Chondrocyte (in vitro differentiated cells): Measurements from ENCODE around the gene KRTAP20-3. TPM values are rescaled to one million over a fixed set of nuclear protein-coding genes. Genes with fewer than 3 reads are reported as not detected.

Experiments
- DNase-seq: peaks from one replicate; pipeline ENCODE4 v3.0.0; 2021; ENCODE audit warnings: mixed read lengths, low spot score
- H3K27ac Mint-ChIP-seq: one replicate; pipeline ENCODE4 v1.8.0; 2021; ENCODE audit warnings: mild to moderate bottlenecking, moderate library complexity, mixed read lengths; ENCODE audit not compliant: unreplicated experiment
- H3K27me3 Mint-ChIP-seq: 2 replicates; pipeline ENCODE4 v1.8.0; 2021; ENCODE audit warnings: low read depth, mixed read lengths
- H3K36me3 Mint-ChIP-seq: 2 replicates; pipeline ENCODE4 v1.8.0; 2021; ENCODE audit warnings: low read depth, mixed read lengths
- H3K4me1 Mint-ChIP-seq: 2 replicates; pipeline ENCODE4 v1.8.0; 2021; ENCODE audit warnings: low read depth, mild to moderate bottlenecking, mixed read lengths
- H3K4me3 Mint-ChIP-seq: one replicate; pipeline ENCODE4 v1.8.0; 2021; ENCODE audit warnings: mild to moderate bottlenecking, moderate library complexity, mixed read lengths; ENCODE audit not compliant: unreplicated experiment
- H3K9me3 Mint-ChIP-seq: 2 replicates; pipeline ENCODE4 v1.8.0; 2021; ENCODE audit warnings: low read depth, mixed read lengths
- total RNA-seq: library from RNA; stranded (reverse); gene quantifications from 3 replicates; pipeline ENCODE4 v1.2.1, GENCODE V29; 2021
- TF ChIP-seq, protein P1 (sequence below): fragments of 200-600 bp; sonication (generic); IDR thresholded peaks from 2 replicates; pipeline ENCODE4 v1.5.0; 2021; ENCODE audit warnings: antibody characterized with exemption, mild to moderate bottlenecking, moderate library complexity

KRTAP20-3 gene
- total RNA-seq, 1 donor from 2014 or later = not detected

DNA sequence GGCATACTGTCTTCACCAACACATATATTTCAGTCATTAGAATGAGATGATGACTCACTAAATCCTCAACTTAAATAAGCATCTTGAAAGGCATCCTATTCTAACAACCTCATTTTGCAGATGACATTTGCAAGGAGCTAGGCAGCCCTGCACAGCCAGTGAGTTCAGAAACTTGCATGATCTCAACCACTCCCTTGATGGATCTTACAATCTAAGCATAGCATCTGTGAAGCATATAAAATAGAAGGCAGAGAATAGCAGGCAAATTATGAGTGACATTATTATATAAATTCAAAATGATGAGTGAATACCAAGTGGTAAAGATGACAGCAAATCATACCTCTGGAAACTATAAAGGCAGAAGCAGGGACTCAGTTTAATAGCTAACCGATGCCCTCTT is 31.6 kb downstream of the KRTAP20-3 start:
- TF ChIP-seq, protein P1, sequence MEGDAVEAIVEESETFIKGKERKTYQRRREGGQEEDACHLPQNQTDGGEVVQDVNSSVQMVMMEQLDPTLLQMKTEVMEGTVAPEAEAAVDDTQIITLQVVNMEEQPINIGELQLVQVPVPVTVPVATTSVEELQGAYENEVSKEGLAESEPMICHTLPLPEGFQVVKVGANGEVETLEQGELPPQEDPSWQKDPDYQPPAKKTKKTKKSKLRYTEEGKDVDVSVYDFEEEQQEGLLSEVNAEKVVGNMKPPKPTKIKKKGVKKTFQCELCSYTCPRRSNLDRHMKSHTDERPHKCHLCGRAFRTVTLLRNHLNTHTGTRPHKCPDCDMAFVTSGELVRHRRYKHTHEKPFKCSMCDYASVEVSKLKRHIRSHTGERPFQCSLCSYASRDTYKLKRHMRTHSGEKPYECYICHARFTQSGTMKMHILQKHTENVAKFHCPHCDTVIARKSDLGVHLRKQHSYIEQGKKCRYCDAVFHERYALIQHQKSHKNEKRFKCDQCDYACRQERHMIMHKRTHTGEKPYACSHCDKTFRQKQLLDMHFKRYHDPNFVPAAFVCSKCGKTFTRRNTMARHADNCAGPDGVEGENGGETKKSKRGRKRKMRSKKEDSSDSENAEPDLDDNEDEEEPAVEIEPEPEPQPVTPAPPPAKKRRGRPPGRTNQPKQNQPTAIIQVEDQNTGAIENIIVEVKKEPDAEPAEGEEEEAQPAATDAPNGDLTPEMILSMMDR = no peak
- Mint-ChIP-seq H3K4me3 (no peak overlapping the region), H3K4me1 (no peaks in the 10 kb centered on the region), H3K27me3 (no peaks in the 10 kb centered on the region), H3K27ac (no peak overlapping the region), H3K9me3 (peaks cover 51% of the 10 kb centered on the region), H3K36me3 (no peaks in the 10 kb centered on the region)
- no peak for DNase-seq

DNA sequence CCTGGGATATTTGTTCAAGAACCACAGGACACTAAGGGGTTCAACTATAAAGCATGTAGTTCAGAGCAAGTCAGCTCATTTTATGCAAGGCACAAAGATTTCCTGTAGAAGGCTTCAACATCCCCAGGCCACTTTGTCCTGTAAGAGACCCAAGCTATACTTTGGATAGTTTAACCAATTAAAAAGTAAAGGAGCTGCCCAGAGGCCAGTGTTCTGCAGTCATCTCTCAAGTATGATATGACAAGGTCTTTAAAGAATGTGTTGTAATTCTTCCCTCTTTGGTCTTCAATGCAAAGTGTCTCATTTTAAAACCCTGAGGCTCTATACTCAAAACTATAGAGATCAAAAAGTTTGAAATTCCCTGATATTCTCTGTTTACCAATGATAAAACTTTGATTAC is 34.1 kb downstream of the KRTAP20-3 start:
- H3K36me3 Mint-ChIP-seq = no peaks in the 10 kb centered on the region
- no peak overlapping the region for H3K4me3 Mint-ChIP-seq
- no peak for DNase-seq
- TF ChIP-seq, protein P1 = no peak
- no peak overlapping the region for H3K27ac Mint-ChIP-seq
- H3K4me1 Mint-ChIP-seq = no peaks in the 10 kb centered on the region
- peaks cover 34% of the 10 kb centered on the region for H3K9me3 Mint-ChIP-seq
- no peaks in the 10 kb centered on the region for H3K27me3 Mint-ChIP-seq

DNA sequence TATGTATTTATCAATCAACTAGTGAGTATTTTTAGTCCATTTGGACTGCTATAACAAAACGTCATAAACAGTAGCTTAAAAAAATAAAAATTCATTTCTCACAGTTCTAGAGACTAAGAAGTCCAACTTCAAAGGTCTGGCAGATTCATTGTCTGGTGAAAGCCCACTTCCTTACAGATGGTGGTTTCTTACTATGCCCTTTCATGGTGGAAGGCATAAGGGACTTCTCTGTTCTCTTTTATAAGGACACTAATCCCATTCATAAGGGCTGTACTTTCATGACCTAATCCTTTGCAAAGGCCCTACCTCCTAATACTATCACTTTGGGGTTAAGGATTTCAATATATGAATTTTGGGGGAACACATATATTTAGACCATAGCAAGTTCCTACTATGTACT is 37.9 kb downstream of the KRTAP20-3 start:
- Mint-ChIP-seq H3K9me3 (peaks cover 33% of the 10 kb centered on the region), H3K36me3 (no peaks in the 10 kb centered on the region), H3K4me3 (no peak overlapping the region), H3K27ac (no peak overlapping the region), H3K4me1 (no peaks in the 10 kb centered on the region), H3K27me3 (no peaks in the 10 kb centered on the region)
- TF ChIP-seq, protein P1 = no peak
- no peak for DNase-seq

DNA sequence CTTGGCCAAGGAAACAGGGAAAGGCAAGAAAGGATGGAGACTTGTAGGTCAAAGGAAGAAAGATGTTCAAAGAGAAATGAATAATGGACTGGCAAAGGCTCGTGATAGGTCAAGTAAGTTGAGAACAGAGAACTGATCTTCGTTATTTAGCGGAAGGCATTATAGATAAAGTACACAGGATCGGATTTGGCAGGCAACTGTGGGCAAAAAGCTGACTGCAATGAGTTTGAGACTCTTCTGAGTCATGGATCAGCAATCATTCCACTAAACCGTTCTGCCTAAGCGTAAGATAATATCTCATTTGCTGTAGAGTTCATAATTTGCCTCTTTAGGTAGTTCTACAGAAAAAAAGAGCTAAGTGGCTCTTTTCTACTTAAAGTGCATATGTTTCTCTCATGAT is 41.8 kb downstream of the KRTAP20-3 start:
- H3K27ac Mint-ChIP-seq = no peak overlapping the region
- H3K27me3 Mint-ChIP-seq = no peaks in the 10 kb centered on the region
- H3K9me3 Mint-ChIP-seq = peaks cover 17% of the 10 kb centered on the region
- TF ChIP-seq, protein P1 = no peak
- no peak for DNase-seq
- no peaks in the 10 kb centered on the region for H3K36me3 Mint-ChIP-seq
- no peak overlapping the region for H3K4me3 Mint-ChIP-seq
- H3K4me1 Mint-ChIP-seq = no peaks in the 10 kb centered on the region

DNA sequence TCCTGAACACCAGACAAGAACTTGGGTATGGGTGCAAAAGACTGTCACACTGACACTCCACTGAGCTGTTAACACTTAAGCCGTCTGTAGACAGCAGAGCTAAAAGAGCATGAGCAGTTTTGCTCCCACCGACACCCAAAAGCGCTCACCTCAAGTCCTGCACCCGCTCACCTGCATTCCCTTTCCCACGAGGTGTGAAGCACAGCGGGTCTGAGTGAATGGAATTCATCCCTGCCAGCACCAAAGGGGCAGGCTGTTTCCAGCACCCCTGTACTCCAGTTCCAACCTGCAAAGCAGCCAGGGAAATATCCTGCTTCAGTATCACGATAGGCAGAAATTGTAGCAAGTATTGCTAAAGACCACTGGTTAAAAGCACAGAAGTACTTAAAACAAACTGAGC is 47.2 kb downstream of the KRTAP20-3 start:
- H3K27me3 Mint-ChIP-seq = no peaks in the 10 kb centered on the region
- no peaks in the 10 kb centered on the region for H3K4me1 Mint-ChIP-seq
- TF ChIP-seq, protein P1 = no peak
- peaks cover 15% of the 10 kb centered on the region for H3K9me3 Mint-ChIP-seq
- peak; percentile 35 for DNase-seq
- H3K27ac Mint-ChIP-seq = no peak overlapping the region
- H3K4me3 Mint-ChIP-seq = no peak overlapping the region
- H3K36me3 Mint-ChIP-seq = no peaks in the 10 kb centered on the region

Other genes with a start within 250 kb of the KRTAP20-3 start
- gene KRTAP13-1, start 246.8 kb upstream of the KRTAP20-3 start, total RNA-seq = not detected in 3 replicates
- not detected in 3 replicates for gene KRTAP13-3, start 216.9 kb upstream of the KRTAP20-3 start, total RNA-seq
- gene KRTAP13-4, start 212.6 kb upstream of the KRTAP20-3 start, total RNA-seq = not detected in 3 replicates
- not detected in 3 replicates for gene KRTAP15-1, start 202.6 kb upstream of the KRTAP20-3 start, total RNA-seq
- gene KRTAP19-1, start 162.5 kb upstream of the KRTAP20-3 start, total RNA-seq = not detected in 3 replicates
- not detected in 3 replicates for gene KRTAP19-2, start 155.4 kb upstream of the KRTAP20-3 start, total RNA-seq
- gene KRTAP19-3, start 150.9 kb upstream of the KRTAP20-3 start, total RNA-seq = not detected in 3 replicates
- gene KRTAP19-4, start 145.7 kb upstream of the KRTAP20-3 start, total RNA-seq = not detected in 3 replicates
- gene KRTAP19-5, start 140.7 kb upstream of the KRTAP20-3 start, total RNA-seq = not detected in 3 replicates
- not detected in 3 replicates for gene KRTAP19-6, start 101.0 kb upstream of the KRTAP20-3 start, total RNA-seq
- not detected in 3 replicates for gene KRTAP19-7, start 81.5 kb upstream of the KRTAP20-3 start, total RNA-seq
- gene KRTAP22-2, start 52.5 kb upstream of the KRTAP20-3 start, total RNA-seq = not detected in 3 replicates
- gene KRTAP6-3, start 50.4 kb upstream of the KRTAP20-3 start, total RNA-seq = not detected in 3 replicates
- gene KRTAP6-2, start 44.0 kb upstream of the KRTAP20-3 start, total RNA-seq = not detected in 3 replicates
- not detected in 3 replicates for gene KRTAP22-1, start 41.8 kb upstream of the KRTAP20-3 start, total RNA-seq
- gene KRTAP6-1, start 28.9 kb upstream of the KRTAP20-3 start, total RNA-seq = not detected in 3 replicates
- gene KRTAP20-1, start 26.4 kb upstream of the KRTAP20-3 start, total RNA-seq = not detected in 3 replicates
- not detected in 3 replicates for gene KRTAP20-4, start 22.2 kb upstream of the KRTAP20-3 start, total RNA-seq
- not detected in 3 replicates for gene KRTAP20-2, start 7.7 kb upstream of the KRTAP20-3 start, total RNA-seq
- gene KRTAP21-3, start 75.9 kb downstream of the KRTAP20-3 start, total RNA-seq = not detected in 3 replicates
- not detected in 3 replicates for gene KRTAP21-2, start 104.4 kb downstream of the KRTAP20-3 start, total RNA-seq
- not detected in 3 replicates for gene KRTAP21-1, start 112.6 kb downstream of the KRTAP20-3 start, total RNA-seq
- gene KRTAP8-1, start 170.4 kb downstream of the KRTAP20-3 start, total RNA-seq = not detected in 3 replicates
- gene KRTAP7-1, start 186.9 kb downstream of the KRTAP20-3 start, total RNA-seq = not detected in 3 replicates
- not detected in 3 replicates for gene KRTAP11-1, start 238.7 kb downstream of the KRTAP20-3 start, total RNA-seq